Left lobe of liver (tissue), 2 donors: ENCODE measurements around the gene ERMARD. TPM values are rescaled to one million over a fixed set of nuclear protein-coding genes. Genes with fewer than 3 reads are reported as not detected.

Experiments
- ATAC-seq: fragments of 200-7000 bp; cut with Tn5 transposase; one replicate; pipeline ENCODE4 v1.9.1; 2020; ENCODE audit warnings: mild to moderate bottlenecking, moderate library complexity
- DNase-seq: peaks from one replicate; pipeline ENCODE4 v3.0.0-alpha.2; 2020; ENCODE audit warnings: low spot score
- total RNA-seq: library from RNA; stranded (reverse); gene quantifications from one replicate; pipeline ENCODE4 v1.2.1, GENCODE V29; 2021
- donor health status: DM: no; HTN: no; CAD: no; lungs with moderate emphysema.
- donor health status: DM: no; HTN: yes; CAD: no.

The ERMARD gene
- 16.3 TPM for total RNA-seq

DNA sequence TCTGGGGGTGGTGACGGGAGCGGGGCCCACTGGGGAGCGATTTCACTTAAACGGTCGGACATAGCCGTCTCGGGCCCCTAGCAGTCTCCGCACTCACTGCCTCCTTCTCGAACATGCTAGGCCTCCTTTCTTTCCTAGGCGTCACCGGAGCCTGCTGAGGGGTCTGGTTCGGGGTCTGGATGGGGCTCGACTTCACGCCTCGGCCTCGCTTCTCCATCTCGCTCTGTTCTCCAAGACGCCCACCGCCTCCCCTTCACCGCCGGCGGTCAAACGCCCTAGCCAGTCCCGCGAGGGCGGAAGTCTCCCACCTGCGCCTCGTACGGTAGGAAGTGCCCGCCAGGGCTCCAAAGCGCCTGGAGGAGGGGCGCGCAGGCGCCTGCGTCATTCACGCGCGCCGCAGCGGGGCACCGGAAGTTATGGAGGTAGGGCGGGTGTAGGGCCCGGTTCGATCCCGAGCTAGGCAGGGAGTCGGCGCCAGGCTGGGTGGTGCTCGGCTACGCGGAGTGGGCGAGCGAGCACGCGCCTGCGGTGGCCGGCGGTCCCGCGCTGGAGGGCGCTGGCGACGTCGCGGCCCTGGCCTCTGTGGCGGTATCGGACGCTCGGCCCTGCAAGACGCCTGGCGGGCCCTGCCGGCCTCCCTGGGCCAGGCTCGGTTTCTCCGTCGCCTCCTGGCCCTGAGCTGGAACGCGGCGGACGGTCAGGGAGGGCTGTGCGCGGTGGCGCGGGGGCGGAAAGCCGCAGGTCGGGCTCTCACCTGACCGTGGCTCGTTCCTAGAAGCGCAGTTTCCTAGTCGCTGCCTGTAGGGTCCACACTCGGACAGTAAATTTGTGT lies at the start of gene ERMARD, which contains the start of gene DYNLT2:
Gene ERMARD, plus strand, starts transcription at position 381 of the 832 bp plus-strand sequence. Its CDS starts 36 bp downstream, at position 417.
Gene DYNLT2, minus strand, starts transcription at position 331 of the 832 bp plus-strand sequence. Its CDS starts 114 bp downstream, at position 217.
- DNase-seq (peak; percentile 97), ATAC-seq (peak; percentile 97)

DNA sequence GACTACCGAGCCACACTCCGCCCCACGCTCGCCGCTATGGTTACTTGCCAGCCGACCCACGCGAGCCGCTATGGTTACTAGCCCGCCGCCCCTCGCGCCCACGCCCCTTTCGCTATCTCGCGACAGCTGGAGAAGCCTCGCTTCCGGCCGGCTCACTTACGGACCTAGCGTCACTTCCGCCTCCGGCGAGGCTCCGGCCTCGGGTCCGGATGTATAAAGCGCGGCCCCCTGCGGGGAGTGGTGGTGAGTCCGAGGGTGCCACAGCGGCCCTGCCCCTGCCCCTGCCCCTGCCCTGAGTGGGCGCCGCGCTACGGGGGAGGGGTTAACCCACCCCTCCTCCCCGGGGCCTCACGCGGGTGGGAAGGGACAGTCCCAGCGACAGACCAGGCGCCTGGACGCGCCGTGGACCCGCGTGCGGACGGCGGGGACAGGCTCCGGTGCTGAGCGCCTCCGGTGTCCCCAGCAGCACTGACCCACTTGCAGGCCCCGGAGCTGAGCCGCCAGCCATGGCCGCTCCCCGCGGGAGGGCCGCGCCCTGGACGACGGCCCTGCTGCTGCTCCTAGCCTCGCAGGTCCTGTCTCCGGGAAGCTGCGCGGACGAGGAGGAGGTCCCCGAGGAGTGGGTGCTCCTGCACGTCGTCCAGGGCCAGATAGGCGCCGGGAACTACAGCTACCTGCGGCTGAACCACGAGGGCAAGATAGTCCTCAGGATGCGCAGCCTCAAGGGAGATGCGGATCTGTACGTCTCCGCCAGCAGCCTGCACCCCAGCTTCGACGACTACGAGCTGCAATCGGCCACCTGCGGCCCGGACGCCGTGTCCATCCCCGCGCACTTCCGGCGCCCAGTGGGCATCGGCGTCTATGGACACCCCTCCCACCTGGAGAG lies 49.2 kb upstream of the ERMARD start, which contains the start of the genes C6orf120 and WDR27:
Gene C6orf120, plus strand, starts transcription at position 173 of the 886 bp plus-strand sequence. Its CDS starts 334 bp downstream, at position 507.
Gene WDR27, minus strand, starts transcription at position 76 of the 886 bp plus-strand sequence. CDS start 13,024 bp downstream, outside the sequence.
- DNase-seq (peak; percentile 98), ATAC-seq (peak; percentile 93)

DNA sequence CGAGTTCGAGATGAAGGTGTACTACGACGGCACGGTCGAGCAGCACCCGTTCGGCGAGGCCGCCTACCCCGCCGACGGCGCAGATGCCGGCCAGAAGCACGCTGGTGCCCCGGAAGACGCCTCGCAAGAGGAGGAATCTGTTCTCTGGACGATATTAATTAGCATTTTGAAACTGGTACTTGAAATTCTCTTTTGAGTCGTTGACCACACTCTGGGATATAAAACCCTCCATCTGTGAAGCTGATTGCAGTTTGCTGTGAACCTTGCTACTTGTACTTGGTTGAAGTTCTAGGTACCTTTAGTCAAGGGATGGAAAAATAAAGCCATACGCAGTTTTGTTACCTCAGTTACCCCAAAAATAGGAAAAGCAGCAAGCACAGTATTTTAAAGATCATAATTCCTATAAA lies 48.6 kb upstream of the ERMARD start:
- no peak for DNase-seq

DNA sequence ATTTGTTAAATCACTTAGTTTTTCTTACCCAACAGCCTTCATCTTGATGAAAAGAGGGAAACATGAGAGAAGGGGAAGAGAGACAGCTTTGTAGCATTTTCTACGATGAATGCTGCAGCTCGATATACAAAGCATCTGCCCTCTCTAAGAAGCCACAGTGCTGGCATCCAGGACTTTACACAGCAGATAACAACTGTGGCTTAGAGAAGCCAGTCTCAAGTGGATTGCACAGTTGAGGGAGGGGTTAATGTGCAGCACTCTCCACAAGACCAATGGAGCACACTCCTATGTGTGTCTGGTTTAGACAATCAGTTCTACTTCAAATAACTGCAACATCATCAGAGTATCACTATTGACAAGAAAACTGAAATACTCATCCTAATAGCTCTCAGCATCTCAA lies 43.6 kb upstream of the ERMARD start:
- DNase-seq = no peak
- ATAC-seq = no peak

More for the DNA sequence above, 48.6 kb upstream of the ERMARD start:
- ATAC-seq = no peak

DNA sequence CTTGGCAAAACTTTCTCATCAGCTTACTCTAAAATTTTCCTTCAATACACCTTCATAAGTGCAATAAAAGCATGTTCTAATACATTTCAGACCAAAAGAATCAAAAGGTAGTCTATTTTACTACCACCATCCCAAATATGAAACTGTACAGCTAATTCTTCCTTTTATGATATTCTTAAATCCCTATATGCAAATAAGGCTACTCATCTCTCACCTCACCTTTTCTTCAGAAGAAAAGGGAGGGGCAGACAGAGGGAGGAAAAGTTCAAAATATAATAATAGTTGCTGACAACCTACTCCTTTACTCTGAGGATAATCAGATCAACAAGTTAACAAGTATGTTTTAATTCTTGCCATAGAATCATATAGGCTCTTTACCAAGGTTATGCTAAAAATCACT lies 42.1 kb upstream of the ERMARD start:
- ATAC-seq = no peak
- no peak for DNase-seq

DNA sequence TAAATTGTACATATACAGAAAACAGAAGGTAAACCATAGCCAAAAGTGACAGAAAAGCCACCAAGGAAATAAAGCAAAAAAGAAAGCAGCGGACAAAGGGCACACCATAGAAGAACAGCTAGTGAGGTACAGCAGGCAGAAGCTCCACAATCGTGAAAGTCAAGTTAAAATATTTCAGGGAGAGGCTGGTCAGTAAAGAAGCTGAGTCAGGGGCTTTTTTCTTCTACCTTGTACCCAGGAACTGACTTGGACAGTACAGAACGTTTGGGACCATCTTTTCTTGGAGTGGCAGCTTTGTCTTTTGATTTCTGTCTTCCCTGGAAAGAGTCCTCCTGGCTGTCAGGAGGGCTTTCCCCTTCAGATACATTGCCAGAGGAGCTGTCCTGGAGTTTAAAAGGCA lies 41.4 kb upstream of the ERMARD start:
- ATAC-seq (no peak), DNase-seq (no peak)

DNA sequence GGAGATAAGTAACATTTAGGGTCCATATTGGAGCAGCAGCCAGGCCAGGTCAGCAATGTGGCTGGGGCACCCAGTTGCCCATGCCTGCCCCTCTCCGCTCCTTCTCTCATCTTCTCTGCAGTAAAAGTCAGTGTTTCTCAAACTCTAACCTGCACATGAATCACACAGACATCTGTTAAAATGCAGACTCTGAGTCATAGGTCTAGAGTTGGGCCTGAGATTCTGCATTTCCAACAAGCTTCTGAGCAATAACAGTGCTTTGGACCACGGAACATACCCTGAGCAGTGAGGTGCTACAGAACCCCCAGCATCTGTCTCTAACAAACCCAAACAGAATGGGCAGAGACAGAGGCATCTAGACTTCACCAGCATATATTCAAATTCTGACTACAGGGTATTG lies 37.2 kb upstream of the ERMARD start:
- DNase-seq = no peak

DNA sequence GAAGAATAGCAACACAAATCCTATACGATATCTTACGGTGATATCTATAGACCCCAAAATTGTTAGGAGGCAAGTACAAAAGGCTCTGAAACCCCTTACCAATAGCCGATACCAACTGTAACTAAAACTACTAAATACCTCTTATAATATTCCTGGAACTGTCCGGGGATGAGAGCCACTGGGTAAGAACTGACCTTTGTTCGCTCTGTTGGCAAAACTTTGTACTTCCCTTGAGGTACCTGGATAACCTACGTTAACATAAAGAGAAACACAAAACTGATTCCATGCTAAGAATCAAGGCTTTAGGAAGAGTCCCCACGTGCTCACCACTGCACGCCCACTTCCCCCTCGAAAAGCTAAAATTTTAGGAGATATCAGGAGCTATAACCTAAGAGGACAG lies 36.8 kb upstream of the ERMARD start:
- ATAC-seq (peak; percentile 77), DNase-seq (no peak)

More for the DNA sequence above, 37.2 kb upstream of the ERMARD start:
- peak; percentile 11 for ATAC-seq

DNA sequence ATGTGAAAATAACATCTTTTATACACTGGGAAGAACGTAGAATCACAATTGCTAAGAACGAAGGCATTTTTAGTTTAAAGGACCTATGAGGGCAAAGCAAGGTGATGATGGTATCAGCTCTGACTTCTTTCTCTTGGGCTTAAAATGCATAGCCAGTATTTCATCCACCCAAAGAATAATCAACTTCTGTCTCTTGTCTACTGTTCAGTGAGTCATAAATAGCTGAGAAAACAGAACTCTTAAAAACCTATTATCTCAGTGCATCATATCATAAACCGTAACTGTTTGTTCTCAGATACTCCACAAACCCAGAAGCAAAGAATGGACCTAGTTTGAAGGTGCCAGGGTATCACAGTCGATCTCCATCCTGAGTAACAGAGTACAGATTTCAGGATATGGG lies 32.3 kb upstream of the ERMARD start:
- DNase-seq (no peak), ATAC-seq (no peak)

DNA sequence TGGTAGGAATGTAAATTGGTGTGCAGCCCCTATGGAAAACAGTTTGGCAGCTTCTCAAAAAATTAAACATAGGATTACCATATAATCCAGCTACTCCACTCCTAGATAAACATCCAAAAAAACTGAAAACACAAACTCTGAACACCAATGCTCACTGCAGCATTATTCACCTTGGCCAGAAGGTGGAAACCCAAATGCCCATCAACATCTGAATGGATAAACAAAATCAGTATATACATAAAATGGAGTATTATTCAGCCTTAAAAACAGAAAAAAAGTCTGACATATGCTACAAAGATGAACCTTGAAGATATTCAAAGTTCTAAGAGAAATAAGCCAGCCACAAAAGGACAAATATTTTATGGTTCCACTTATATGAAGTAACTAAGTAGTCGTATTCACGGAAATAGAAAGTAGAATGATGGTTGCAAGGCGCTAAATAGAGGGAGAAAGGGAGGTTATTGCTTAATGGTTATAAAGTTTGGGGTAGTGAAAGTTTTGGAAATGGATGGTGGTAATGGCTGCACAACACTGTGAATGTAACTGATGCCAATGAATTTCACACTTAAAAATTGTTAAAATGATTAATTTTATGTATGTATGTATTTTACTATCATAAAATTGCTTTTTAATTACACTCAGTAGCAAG lies 31.1 kb upstream of the ERMARD start:
- ATAC-seq (no peak), DNase-seq (no peak)

DNA sequence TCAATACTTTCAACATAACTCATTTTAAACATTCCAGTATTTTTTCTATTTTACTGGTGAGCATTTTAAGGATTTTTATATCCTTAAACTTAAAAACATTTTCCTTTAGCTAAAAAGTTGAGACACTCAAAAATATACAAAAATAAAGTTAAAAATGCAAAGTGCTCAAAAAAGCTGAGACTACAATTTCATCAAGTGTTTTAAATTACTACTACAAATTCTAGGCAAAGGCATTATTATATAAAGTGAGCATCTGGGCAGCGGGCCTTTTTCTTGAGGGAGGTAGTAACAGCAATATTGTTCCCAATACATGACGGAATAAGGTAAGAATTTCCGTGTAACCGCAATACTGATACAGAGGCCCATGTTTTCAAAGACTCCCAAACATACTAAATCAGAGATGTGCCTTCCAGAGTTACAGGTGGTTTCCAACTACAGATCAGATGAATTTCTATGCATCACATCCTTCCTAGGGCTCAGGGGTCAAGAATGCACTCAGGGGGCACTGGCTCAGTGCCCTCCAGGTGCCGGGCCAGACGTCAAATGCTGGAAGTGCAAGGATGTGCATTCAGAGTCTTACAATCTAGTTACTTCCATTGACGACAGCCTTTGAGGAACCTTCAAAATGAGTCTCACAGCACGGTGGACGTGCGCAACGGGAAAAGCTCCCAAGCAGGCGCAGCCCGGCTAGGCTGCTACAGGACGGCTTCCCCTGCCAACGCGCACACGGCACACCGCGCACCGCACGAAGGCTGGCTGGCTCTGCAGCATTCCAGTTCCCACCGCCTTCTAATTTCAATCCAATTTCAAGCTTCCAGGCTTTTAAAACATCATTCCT lies 28.8 kb upstream of the ERMARD start:
- ATAC-seq (peak; percentile 59), DNase-seq (no peak)

DNA sequence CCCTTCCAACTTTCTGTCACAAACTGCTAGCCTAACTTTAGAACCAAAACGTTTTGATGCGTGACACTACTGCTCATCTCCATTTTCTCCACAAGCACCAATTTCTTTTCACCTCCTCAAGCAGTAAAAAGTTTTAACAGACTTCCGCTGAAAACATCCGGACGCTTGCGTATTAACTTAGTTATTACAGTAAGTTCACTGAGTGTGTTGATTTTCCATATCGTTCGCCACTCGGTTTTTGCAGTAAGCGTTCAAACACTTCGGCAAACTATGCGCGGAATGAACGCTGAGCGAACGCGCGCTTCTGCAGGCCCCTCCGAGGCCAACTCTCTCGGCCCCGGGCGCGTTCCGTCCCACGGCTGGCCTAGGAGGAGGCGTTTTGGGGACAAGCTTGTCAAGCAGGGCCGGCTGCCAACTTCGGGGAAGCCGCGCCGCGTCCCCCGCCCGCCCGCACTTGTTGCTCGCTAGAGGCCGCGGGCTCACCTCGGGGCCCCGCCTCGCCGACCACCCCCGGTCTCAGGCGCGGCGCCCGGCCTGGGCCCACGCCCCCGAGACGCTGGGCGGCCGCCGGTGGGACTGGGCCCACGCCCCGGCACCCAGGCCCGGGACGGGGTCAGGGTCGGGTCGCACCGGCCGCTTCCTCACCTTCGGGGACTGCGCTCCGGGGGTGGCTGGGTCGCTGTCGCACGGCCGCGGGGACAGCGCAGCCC lies 28.1 kb upstream of the ERMARD start:
- DNase-seq = peak; percentile 88
- peak; percentile 78 for ATAC-seq

DNA sequence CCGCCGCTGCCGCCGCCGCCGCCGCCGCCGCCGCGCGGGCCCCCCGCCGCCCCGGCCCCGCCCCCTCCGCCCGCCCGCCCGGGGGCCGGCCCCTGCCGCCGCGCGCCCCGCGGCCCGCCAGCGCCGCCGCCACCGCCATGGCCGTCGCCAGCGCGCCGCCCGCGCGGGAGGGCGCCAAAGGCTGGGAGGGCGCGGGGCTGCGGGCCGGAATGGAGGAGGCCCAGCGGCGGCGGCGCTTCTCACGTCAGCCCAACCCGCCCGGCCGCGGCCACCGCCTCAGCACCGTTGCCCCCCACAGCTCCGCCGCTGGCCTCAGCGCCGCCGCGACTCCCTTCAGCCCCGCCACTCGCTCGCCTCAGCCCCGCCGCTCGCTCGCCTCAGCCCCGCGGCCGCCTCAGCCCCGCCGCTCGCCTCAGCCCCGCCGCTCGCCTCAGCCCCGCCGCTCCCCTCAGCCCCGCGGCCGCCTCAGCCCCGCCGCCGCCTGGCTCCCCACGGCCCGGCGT lies 27.4 kb upstream of the ERMARD start:
- DNase-seq = peak; percentile 54
- ATAC-seq = peak; percentile 52

DNA sequence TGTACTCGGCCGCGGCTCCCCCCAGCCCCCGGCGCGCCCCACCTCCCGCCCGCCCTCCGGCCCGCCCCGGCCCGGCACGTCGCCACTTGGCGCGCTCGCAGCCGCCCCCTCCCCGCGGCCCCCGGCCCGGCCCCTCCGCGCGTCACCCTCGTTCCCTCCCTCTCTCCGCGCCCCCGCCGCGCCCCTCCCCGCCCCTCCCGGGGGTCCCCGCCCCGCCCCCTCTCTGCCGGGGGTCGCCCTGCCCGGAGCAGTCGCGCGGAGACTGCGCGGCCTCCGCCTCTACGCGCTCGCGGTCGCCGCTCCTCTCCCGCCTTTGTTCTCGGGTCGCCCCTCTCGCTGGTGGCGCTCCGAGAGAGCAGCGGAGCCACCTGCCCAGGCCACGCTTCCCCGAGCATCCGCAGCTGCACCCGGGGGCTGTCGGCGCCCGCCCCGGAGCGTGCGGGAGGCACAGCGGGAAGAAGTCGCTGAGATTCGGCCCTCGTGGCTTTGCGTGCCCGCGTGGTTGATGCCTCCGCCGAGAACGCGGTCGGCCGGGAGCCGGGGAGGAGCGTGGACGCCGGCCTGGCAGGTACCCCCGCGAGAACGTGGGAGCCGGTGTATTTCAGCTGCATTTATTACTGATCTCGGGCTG lies 26.8 kb upstream of the ERMARD start, which contains the start of gene PHF10:
Gene PHF10, minus strand, starts transcription at position 7 of the 631 bp plus-strand sequence. CDS start 569 bp downstream, outside the sequence.
- DNase-seq (peak; percentile 58), ATAC-seq (peak; percentile 56)

DNA sequence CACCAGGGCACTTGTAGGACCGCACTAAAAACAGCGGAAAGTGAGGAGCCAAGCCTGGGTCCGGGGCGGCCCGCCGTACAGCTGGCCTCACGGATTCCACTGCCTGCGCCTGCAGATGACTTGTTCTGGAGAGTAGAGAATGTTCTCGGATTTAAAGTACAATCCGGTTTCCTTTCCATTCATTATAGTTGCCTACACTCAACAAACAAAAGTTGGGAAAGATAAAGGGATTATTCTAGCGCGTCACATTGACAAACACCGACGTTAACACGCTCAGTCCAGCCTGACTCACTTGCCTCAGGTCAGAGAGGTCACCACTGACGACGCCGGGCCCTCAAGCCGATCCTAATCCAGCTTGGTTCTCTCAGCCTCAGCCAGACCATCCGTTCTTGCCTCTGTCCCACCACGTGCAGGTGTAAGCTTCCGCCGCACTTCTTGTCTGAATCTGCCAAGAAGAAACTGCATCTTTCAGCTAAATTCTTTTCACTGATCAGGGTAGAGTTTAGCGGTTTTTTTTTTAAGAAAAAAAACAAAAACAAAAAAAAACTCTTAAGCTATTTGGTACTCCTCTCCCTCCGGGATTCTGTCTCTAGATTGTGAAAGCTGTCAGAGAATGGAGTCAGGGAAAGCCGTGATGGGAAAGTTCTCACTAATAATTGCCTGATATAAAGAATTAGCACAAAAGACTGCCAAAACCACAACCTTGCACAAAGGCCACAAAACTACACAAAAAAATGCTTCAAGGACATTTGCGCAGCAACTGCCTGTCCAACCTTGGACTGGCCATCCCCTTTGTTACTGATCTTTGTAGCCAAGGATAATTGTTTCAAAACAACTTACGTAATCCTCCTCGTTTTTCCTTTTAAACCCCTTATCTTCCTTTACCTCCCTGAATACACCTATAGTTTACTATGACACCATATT lies 26.0 kb upstream of the ERMARD start:
- peak; percentile 41 for ATAC-seq
- peak; percentile 53 for DNase-seq

DNA sequence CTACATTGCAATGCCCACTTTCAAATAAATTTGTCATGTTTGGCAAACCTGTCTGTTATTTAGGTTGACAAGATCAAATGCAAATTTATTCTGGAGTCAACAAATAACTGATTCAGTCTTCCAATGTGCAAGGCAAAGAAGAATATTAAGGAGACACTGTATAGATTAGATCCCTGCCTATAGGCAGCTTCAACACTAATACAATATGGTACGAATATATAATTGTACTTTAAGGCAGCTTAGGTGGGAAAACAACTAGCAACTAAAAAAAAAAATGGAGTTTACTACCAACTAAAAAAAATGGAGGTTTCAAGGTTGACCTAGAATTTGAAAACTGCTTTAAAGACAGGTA lies 25.4 kb upstream of the ERMARD start:
- ATAC-seq (no peak), DNase-seq (no peak)

DNA sequence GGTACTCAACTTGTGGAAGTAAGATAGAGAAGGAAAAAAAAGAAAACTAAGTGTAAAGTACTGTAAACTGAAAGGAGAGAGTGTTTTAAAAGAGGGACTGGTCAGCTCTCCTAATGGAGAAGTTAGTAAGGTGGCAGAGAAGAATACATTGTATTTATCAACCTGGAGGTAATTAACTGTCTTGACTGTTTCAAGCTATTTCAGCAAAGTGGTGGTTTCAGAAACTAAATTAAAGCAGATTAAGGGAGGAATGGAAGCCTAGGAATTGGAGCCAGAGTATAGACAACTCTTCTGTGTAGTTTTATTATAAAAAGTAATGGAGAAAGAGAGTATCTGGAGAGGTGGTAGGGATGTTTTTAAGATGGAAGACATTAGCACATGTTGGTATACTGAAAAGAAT lies 24.5 kb upstream of the ERMARD start:
- ATAC-seq (no peak), DNase-seq (no peak)
